ENCODE results near the gene COL10A1.

Gene COL10A1

GRCh38 chr6:116084284-116084683, 41.6 kb downstream of the COL10A1 start:
- DNase-seq (ENCODE audit: low read depth in 2 of 2): no peak

- no peak for DNase-seq (ENCODE audit: low read depth in 2 of 2)
These were observed 42.9 kb downstream of the COL10A1 start for GRCh38 chr6:116083052-116083451.

- DNase-seq (ENCODE audit: low read depth in 2 of 2): no peak
These were observed 47.0 kb downstream of the COL10A1 start for GRCh38 chr6:116078945-116079344.

GRCh38 chr6:116078522-116078921, 47.4 kb downstream of the COL10A1 start:
- DNase-seq (ENCODE audit: low read depth in 2 of 2): no peak

- no peak for DNase-seq (ENCODE audit: low read depth in 2 of 2)
These were observed 51.1 kb downstream of the COL10A1 start for GRCh38 chr6:116074732-116075390.

- no peak for DNase-seq (ENCODE audit: low read depth in 2 of 2)
These were observed 52.0 kb downstream of the COL10A1 start for GRCh38 chr6:116073765-116074440.

- DNase-seq (ENCODE audit: low read depth in 2 of 2): no peak
These were observed 53.6 kb downstream of the COL10A1 start for GRCh38 chr6:116072368-116072767.

- no peak for DNase-seq (ENCODE audit: low read depth in 2 of 2)
These were observed 55.1 kb downstream of the COL10A1 start for GRCh38 chr6:116070616-116071389.

GRCh38 chr6:116070101-116070500, 55.8 kb downstream of the COL10A1 start:
- no peak for DNase-seq (ENCODE audit: low read depth in 2 of 2)
